ENCODE data around the gene USP37. TPM values are rescaled to one million over a fixed set of nuclear protein-coding genes. Genes with fewer than 3 reads are reported as not detected.
A peak's percentile ranks its signal among the peaks of the same experiment; 100 is the strongest.

USP37 gene
- total and polyA plus RNA-seq, 2 of the 13 experiments (the other 11 are each of a cell fraction or from before 2014, with no cell fraction given), result 6.5 to 30.6 TPM

DNA sequence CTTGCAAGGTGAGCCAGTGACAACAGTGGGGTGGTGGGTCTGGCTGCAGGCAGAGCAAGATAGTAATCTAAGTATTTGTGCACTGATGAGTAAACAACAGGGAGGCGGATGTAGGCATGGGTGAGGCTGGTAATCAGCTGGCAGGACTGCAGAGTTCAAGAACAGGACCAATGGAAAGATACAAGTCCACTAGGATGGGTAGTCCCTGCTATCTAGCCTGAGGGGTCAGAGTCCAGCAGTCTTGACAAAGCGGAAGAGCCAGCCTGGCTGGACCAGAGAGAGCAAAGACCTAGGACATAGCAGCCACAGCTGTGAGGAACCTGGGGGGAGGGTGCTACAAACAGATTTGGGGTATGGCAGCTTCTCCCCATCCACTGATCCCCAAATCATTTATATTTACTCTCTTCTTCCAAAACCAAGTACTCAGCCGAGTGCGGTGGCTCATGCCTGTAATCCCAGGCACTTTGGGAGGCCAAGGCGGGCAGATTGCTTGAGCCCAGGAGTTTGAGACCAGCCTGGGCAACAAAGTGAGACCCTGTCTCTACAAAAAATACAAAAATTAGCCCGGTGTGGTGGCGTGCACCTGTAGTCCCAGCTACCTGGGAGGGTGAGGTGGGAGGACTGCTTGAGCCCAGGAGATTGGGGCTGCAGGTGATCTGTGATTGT lies 123.3 kb downstream of the USP37 start (continued):
- no peak for TF ChIP-seq ZNF207 (IDR thresholded peaks at IDR 0.05; ENCODE audit: borderline replicate concordance)
- no peak for TF ChIP-seq ZNF17 (CRISPR knock-in tag; IDR thresholded peaks at IDR 0.05)
- TF ChIP-seq, protein P1, sequence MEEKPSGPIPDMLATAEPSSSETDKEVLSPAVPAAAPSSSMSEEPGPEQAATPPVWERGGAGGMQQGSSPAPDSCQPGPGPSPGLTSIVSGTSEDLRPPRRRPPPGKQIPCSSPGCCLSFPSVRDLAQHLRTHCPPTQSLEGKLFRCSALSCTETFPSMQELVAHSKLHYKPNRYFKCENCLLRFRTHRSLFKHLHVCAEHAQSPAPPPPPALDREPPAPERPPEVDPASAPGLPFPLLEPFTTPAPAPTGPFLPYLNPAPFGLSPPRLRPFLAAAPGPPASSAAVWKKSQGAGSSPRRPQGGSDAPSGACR (CRISPR knock-in tag; IDR thresholded peaks at IDR 0.05), result peak; percentile 94; the same call in 1 of the 2 replicates
- TF ChIP-seq SMAD9 (CRISPR knock-in tag; IDR thresholded peaks at IDR 0.05), result no peak
- peak; percentile 67 to 70; a peak in 2 of 4 replicates for TF ChIP-seq NR2F1 (CRISPR knock-in tag; IDR thresholded peaks at IDR 0.05)
- TF ChIP-seq TAF15 (IDR thresholded peaks at IDR 0.05; ENCODE audit: low read depth, low read length, poor library complexity, severe bottlenecking), result no peak
- TF ChIP-seq, protein P2, sequence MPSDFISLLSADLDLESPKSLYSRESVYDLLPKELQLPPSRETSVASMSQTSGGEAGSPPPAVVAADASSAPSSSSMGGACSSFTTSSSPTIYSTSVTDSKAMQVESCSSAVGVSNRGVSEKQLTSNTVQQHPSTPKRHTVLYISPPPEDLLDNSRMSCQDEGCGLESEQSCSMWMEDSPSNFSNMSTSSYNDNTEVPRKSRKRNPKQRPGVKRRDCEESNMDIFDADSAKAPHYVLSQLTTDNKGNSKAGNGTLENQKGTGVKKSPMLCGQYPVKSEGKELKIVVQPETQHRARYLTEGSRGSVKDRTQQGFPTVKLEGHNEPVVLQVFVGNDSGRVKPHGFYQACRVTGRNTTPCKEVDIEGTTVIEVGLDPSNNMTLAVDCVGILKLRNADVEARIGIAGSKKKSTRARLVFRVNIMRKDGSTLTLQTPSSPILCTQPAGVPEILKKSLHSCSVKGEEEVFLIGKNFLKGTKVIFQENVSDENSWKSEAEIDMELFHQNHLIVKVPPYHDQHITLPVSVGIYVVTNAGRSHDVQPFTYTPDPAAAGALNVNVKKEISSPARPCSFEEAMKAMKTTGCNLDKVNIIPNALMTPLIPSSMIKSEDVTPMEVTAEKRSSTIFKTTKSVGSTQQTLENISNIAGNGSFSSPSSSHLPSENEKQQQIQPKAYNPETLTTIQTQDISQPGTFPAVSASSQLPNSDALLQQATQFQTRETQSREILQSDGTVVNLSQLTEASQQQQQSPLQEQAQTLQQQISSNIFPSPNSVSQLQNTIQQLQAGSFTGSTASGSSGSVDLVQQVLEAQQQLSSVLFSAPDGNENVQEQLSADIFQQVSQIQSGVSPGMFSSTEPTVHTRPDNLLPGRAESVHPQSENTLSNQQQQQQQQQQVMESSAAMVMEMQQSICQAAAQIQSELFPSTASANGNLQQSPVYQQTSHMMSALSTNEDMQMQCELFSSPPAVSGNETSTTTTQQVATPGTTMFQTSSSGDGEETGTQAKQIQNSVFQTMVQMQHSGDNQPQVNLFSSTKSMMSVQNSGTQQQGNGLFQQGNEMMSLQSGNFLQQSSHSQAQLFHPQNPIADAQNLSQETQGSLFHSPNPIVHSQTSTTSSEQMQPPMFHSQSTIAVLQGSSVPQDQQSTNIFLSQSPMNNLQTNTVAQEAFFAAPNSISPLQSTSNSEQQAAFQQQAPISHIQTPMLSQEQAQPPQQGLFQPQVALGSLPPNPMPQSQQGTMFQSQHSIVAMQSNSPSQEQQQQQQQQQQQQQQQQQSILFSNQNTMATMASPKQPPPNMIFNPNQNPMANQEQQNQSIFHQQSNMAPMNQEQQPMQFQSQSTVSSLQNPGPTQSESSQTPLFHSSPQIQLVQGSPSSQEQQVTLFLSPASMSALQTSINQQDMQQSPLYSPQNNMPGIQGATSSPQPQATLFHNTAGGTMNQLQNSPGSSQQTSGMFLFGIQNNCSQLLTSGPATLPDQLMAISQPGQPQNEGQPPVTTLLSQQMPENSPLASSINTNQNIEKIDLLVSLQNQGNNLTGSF (CRISPR knock-in tag; IDR thresholded peaks at IDR 0.05), result peak; percentile 95
- TF ChIP-seq RARA (CRISPR knock-in tag; IDR thresholded peaks at IDR 0.05), result peak; percentile 99
- 0 out of 2 replicates have a peak, but pooled peaks have one; percentile 63 for TF ChIP-seq ETV6 (CRISPR knock-in tag; conservative IDR thresholded peaks at IDR 0.05)
- TF ChIP-seq RFX3 (CRISPR knock-in tag; IDR thresholded peaks at IDR 0.05), result no peak; the same call in 1 of the 2 replicates
- no peak for TF ChIP-seq ZNF777 (CRISPR knock-in tag; IDR thresholded peaks at IDR 0.05)
- 0 out of 2 replicates have a peak, but pooled peaks have one; percentile 23 for TF ChIP-seq ZNF20 (CRISPR knock-in tag; IDR thresholded peaks at IDR 0.05)
- TF ChIP-seq, protein P3, sequence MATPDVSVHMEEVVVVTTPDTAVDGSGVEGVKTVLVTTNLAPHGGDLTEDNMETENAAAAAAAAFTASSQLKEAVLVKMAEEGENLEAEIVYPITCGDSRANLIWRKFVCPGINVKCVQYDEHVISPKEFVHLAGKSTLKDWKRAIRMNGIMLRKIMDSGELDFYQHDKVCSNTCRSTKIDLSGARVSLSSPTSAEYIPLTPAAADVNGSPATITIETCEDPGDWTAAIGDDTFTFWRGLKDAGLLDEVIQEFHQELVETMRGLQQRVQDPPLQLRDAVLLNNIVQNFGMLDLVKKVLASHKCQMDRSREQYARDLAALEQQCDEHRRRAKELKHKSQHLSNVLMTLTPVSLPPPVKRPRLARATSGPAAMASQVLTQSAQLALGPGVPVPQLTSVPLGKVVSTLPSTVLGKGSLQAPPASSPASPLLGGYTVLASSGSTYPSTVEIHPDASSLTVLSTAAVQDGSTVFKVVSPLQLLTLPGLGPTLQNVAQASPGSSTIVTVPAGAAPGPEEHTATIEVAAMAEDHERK (CRISPR knock-in tag; IDR thresholded peaks at IDR 0.05; ENCODE audit: low read depth), result no peak; the same call in 1 of the 2 replicates
- TF ChIP-seq TOE1 (CRISPR knock-in tag; IDR thresholded peaks at IDR 0.05), result peak; percentile 95; the same call in 1 of the 2 replicates
- TF ChIP-seq NR2C2 (CRISPR knock-in tag; IDR thresholded peaks at IDR 0.05; ENCODE audit: borderline replicate concordance), result peak; percentile 90
- TF ChIP-seq ZNF850 (CRISPR knock-in tag; conservative IDR thresholded peaks at IDR 0.05), result no peak
- no peak for TF ChIP-seq WIZ (CRISPR knock-in tag; IDR thresholded peaks at IDR 0.05)
- no peak for TF ChIP-seq ZNF598 (CRISPR knock-in tag; IDR thresholded peaks at IDR 0.05; ENCODE audit: borderline replicate concordance)
- no peak; the same call in 1 of the 2 replicates for TF ChIP-seq CBFB (CRISPR knock-in tag; IDR thresholded peaks at IDR 0.05)
- peak; percentile 63; the same call in 1 of the 2 replicates for TF ChIP-seq SIX1 (CRISPR knock-in tag; IDR thresholded peaks at IDR 0.05; ENCODE audit: borderline replicate concordance)
- TF ChIP-seq NFKBIZ (CRISPR knock-in tag; IDR thresholded peaks at IDR 0.05), result no peak; the same call in 1 of the 2 replicates
- TF ChIP-seq MEIS2 (CRISPR knock-in tag; IDR thresholded peaks at IDR 0.05), result peak; percentile 72
- TF ChIP-seq PHF20 (CRISPR knock-in tag; IDR thresholded peaks at IDR 0.05), result peak; percentile 61; the same call in 1 of the 2 replicates
- TF ChIP-seq ZNF33B (CRISPR knock-in tag; IDR thresholded peaks at IDR 0.05), result no peak

All from HepG2 (cell line).